Keratinocyte (primary cell): ENCODE results near the gene GBGT1. TPM values are rescaled to one million over a fixed set of nuclear protein-coding genes. Genes with fewer than 3 reads are reported as not detected.

Experiments used
- DNase-seq: peaks from one replicate; pipeline ENCODE4 v3.0.0-alpha.2; 2011; ENCODE audit warnings: low read depth, missing footprints, low spot score
- FAIRE-seq: peaks from 2 replicates; lab custom pipeline; 2011; peaks lifted over from hg19 to GRCh38; lab: Jason Lieb, UNC
- H2AFZ ChIP-seq: 2 replicates; pipeline ENCODE4 v1.6.0; 2012; ENCODE audit warnings: low read length, control low read depth, inconsistent platforms; ENCODE audit not compliant: control insufficient read depth
- H3K27ac ChIP-seq: 2 replicates; pipeline ENCODE4 v1.5.1; 2011; ENCODE audit warnings: low read length; ENCODE audit not compliant: control insufficient read depth, insufficient read depth
- H3K27me3 ChIP-seq: 3 replicates; pipeline ENCODE4 v1.6.0; 2011; ENCODE audit warnings: low read length; ENCODE audit not compliant: control insufficient read depth, insufficient read depth; ENCODE audit errors: extremely low read depth
- H3K36me3 ChIP-seq, 2 experiments: 2 replicates in 1 of 2; 3 replicates in 1 of 2; pipeline ENCODE4 v1.5.1; 2011; ENCODE audit warnings: low read length in 2 of 2, mild to moderate bottlenecking in 1 of 2; ENCODE audit not compliant: control insufficient read depth in 2 of 2, insufficient read depth in 2 of 2; ENCODE audit errors: extremely low read depth in 1 of 2
- H3K4me1 ChIP-seq: 3 replicates; pipeline ENCODE4 v1.5.1; 2011; ENCODE audit warnings: low read length; ENCODE audit not compliant: control insufficient read depth, insufficient read depth; ENCODE audit errors: extremely low read depth
- H3K4me2 ChIP-seq: 3 replicates; pipeline ENCODE4 v1.6.0; 2011; ENCODE audit warnings: low read depth, low read length; ENCODE audit not compliant: control insufficient read depth, insufficient read depth; ENCODE audit errors: extremely low read depth
- H3K4me3 ChIP-seq, 3 experiments: fragments of 200-600 bp in 1 of 3; sonication (generic) in 1 of 3; 2 replicates in 2 of 3; 3 replicates in 1 of 3; pipeline ENCODE4 v1.5.1; 2011 to 2016; ENCODE audit warnings: low read length in 3 of 3, mild to moderate bottlenecking in 3 of 3, control low read depth in 2 of 3, inconsistent platforms in 1 of 3, low read depth in 1 of 3, mixed read lengths in 1 of 3, mixed run types in 1 of 3, moderate library complexity in 1 of 3; ENCODE audit not compliant: control insufficient read depth in 2 of 3, insufficient read depth in 2 of 3; ENCODE audit errors: extremely low read depth in 1 of 3
- H3K79me2 ChIP-seq: 2 replicates; pipeline ENCODE4 v1.6.0; 2012; ENCODE audit warnings: low read length; ENCODE audit not compliant: control insufficient read depth, insufficient read depth
- H3K9ac ChIP-seq: 3 replicates; pipeline ENCODE4 v1.6.0; 2011; ENCODE audit warnings: low read length; ENCODE audit not compliant: control insufficient read depth, insufficient read depth; ENCODE audit errors: extremely low read depth
- H3K9me1 ChIP-seq: 3 replicates; pipeline ENCODE4 v1.6.0; 2011; ENCODE audit warnings: low read length; ENCODE audit not compliant: control insufficient read depth, insufficient read depth; ENCODE audit errors: extremely low read depth
- H3K9me3 ChIP-seq: 2 replicates; pipeline ENCODE4 v1.5.1; 2012; ENCODE audit warnings: low read depth, low read length; ENCODE audit not compliant: control insufficient read depth
- H4K20me1 ChIP-seq: 3 replicates; pipeline ENCODE4 v1.6.0; 2011; ENCODE audit warnings: low read length; ENCODE audit not compliant: control insufficient read depth, insufficient read depth; ENCODE audit errors: extremely low read depth
- CTCF ChIP-seq, 3 experiments: IDR thresholded peaks in 1 of 3; conservative IDR thresholded peaks in 1 of 3; optimal IDR thresholded peaks in 1 of 3; 2 replicates in 2 of 3; 3 replicates in 1 of 3; pipeline versions ENCODE3 to v1.5.1; 2011; ENCODE audit warnings: low read length in 3 of 3, mild to moderate bottlenecking in 3 of 3, moderate library complexity in 2 of 3, control low read depth in 1 of 3, inconsistent platforms in 1 of 3; ENCODE audit not compliant: insufficient read depth in 2 of 3; ENCODE audit errors: extremely low read depth in 1 of 3
- EZH2 ChIP-seq: IDR thresholded peaks from one replicate; pipeline ENCODE4 v1.6.1; 2012; ENCODE audit warnings: inconsistent platforms, mild to moderate bottlenecking, low read length, moderate library complexity
- dilution Hi-C: fragments of 300-500 bp; cut with MboI; formaldehyde crosslinking; loops from one replicate; pipeline ENCODE4 v1.7.0; 2020; ENCODE audit warnings: low sequenced_read_pairs; ENCODE audit not compliant: extremely low pct_ligation_motif_present
- polyA plus RNA-seq, 5 experiments: library from polyadenylated mRNA; depleted of rRNA in 3 of 5; stranded (reverse) in 3 of 5; stranded (forward) in 1 of 5; unstranded in 1 of 5; fragments of >200 nt; gene quantifications; 1 replicate in 1 of 5; 2 replicates in 3 of 5; 3 replicates in 1 of 5; pipeline versions ENCODE4 v1.2.1 to v1.2.3, GENCODE V29; 2011 to 2012; ENCODE audit warnings: missing spikeins in 2 of 5, low read depth in 1 of 5, low replicate concordance in 1 of 5

The GBGT1 gene
- polyA plus RNA-seq, 1 donor (not counting 4 experiments of a cell fraction or from before 2014, with no cell fraction given): 0.54 TPM

- DNase-seq (no peak), FAIRE-seq (no peak)
- Histone ChIP-seq H3K79me2 (no peaks in the 10 kb centered on the region), H3K4me2 (no peak overlapping the region), H4K20me1 (no peaks in the 10 kb centered on the region), H3K27me3 (peaks cover 22% of the 10 kb centered on the region), H3K4me1 (no peaks in the 10 kb centered on the region), H3K27ac (no peak overlapping the region), H3K4me3 (no peak overlapping the region), H2AFZ (no peak overlapping the region), H3K9me1 (no peaks in the 10 kb centered on the region), H3K36me3 (no peaks in the 10 kb centered on the region), H3K9me3 (no peaks in the 10 kb centered on the region), H3K9ac (no peak overlapping the region)
- dilution Hi-C loops: no loop called here
- TF ChIP-seq EZH2 (no peak), CTCF (optimal IDR thresholded peaks at IDR 0.05 in 1 of 3, IDR thresholded peaks at IDR 0.05 in 1 of 3, conservative IDR thresholded peaks at IDR 0.05 in 1 of 3; ENCODE audit: extremely low read depth in 1 of 3, insufficient read depth in 2 of 3, low read length in 3 of 3) (no peak)
Observed at GRCh38 chr9:133173056-133173455, 9.3 kb upstream of the GBGT1 start.

- DNase-seq (no peak), FAIRE-seq (no peak)
- H3K4me3 ChIP-seq: no peak overlapping the region
- TF ChIP-seq CTCF (optimal IDR thresholded peaks at IDR 0.05 in 1 of 3, IDR thresholded peaks at IDR 0.05 in 1 of 3, conservative IDR thresholded peaks at IDR 0.05 in 1 of 3; ENCODE audit: extremely low read depth in 1 of 3, insufficient read depth in 2 of 3, low read length in 3 of 3) (no peak), EZH2 (no peak)
- no peaks in the 10 kb centered on the region for H3K36me3 ChIP-seq
- H4K20me1 ChIP-seq: no peaks in the 10 kb centered on the region
- H3K9ac ChIP-seq: no peak overlapping the region
- H3K79me2 ChIP-seq: no peaks in the 10 kb centered on the region
- no peak overlapping the region for H3K27ac ChIP-seq
- no peak overlapping the region for H2AFZ ChIP-seq
- no peaks in the 10 kb centered on the region for H3K9me1 ChIP-seq
- H3K27me3 ChIP-seq: peaks cover 17% of the 10 kb centered on the region
- H3K4me2 ChIP-seq: no peak overlapping the region
- no peaks in the 10 kb centered on the region for H3K9me3 ChIP-seq
- dilution Hi-C loops: no loop called here
- H3K4me1 ChIP-seq: no peaks in the 10 kb centered on the region
Observed at GRCh38 chr9:133171161-133171961, 7.6 kb upstream of the GBGT1 start.
